GM12872 (cell line): Measurements from ENCODE around the gene SLC38A10.

Source experiments
- TF ChIP-seq, protein P1 (sequence below): IDR thresholded peaks from 3 replicates; pipeline ENCODE4 v1.5.1; 2011; ENCODE audit warnings: low read depth, mild to moderate bottlenecking, low read length, moderate library complexity; ENCODE audit not compliant: insufficient read depth

Gene SLC38A10

DNA sequence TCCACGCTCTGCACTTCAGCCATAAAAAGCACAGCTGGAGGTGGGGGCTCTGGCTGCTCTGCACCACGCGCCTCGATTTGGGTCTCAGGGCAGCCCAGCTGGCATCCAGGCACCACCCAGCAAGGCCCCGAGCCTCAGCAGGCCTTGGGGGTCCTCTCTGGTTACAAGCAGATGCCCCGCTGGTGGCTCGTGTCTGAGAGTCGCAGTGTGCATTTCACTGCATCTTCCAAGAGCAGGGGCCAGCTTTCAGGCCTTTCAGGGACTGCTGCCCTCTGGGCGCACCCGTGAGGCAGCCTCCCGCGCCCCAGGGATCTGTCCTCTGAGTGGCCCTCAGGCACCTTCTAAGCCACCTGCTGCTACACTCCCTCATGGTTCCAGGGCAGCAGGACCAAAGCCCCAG is 30.5 kb downstream of the SLC38A10 start:
- TF ChIP-seq, protein P1, sequence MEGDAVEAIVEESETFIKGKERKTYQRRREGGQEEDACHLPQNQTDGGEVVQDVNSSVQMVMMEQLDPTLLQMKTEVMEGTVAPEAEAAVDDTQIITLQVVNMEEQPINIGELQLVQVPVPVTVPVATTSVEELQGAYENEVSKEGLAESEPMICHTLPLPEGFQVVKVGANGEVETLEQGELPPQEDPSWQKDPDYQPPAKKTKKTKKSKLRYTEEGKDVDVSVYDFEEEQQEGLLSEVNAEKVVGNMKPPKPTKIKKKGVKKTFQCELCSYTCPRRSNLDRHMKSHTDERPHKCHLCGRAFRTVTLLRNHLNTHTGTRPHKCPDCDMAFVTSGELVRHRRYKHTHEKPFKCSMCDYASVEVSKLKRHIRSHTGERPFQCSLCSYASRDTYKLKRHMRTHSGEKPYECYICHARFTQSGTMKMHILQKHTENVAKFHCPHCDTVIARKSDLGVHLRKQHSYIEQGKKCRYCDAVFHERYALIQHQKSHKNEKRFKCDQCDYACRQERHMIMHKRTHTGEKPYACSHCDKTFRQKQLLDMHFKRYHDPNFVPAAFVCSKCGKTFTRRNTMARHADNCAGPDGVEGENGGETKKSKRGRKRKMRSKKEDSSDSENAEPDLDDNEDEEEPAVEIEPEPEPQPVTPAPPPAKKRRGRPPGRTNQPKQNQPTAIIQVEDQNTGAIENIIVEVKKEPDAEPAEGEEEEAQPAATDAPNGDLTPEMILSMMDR: no peak

DNA sequence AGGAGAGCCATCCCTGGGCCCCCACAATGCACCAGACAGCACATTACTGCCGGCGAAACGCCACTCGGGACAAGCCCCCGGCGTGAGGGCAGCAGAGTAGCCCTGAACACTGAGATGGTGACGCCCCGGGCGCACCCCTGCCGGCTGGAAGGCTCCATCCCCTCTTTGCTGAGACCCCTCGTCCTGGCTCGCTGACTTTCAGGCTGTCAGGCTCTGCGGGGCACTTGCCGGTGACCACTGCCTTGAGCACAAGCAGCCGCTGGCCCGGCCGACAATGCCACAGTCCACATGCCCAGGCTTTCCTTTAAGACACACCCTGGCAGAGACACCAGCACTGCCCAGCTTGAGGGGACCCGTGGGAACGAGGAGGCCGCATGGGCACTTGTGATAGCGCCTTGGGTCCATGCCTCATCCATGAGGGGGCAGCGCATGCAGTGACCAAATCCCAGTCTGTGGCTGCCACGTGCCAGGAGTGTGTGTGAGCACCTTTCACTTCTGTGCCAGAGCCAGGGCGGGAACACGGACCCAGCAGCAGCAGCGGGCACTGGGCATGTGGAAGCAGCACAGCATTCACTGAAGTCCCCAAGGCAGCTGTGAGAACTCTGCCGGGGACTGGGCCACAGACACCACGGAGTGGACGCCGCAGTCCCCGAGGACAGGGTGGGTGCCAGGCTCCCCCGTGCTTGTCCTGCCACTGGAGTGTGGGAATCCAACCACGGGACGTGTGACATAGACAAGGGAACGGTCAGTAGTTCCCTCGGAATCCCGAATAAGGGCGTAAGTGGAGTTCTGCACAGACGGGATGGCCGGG is 31.5 kb downstream of the SLC38A10 start:
- TF ChIP-seq, protein P1: no peak

DNA sequence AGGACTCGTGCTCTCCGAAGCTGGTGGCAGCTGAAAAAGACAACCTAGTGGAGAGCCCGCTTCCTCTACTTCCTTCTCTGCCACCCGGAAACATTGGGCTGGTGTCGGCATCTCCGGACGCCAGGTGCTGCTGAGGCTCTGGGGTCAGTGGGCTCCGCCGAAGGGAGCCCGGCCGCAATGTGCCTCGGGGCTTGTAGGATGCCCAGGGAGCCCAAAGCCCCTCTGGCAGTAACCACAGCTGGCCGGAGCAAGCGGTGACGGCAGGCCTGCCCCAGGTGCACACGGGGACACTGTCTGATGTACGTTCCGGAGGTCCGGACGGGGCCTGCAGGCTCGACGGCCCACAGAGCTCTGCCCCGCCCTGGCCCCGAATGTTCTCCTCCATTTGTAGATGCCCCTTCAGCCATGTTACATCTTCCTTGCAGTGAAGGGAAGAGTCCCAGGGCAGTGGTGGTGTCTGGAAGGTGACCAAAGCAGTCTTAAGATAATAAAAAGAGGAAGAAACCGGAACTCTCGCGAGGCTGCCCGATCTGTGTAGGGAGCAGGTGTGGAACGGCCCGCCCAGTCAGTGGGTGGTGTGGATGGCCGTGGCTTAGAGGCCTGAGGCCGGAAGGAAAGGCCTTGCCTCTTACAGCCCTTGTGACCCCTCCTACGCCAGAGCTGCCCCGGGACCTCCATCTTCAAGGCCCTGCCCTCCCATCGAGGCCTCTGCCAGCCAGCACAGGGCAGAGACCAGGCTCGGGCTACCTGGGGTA is 33.3 kb downstream of the SLC38A10 start:
- TF ChIP-seq, protein P1: no peak

DNA sequence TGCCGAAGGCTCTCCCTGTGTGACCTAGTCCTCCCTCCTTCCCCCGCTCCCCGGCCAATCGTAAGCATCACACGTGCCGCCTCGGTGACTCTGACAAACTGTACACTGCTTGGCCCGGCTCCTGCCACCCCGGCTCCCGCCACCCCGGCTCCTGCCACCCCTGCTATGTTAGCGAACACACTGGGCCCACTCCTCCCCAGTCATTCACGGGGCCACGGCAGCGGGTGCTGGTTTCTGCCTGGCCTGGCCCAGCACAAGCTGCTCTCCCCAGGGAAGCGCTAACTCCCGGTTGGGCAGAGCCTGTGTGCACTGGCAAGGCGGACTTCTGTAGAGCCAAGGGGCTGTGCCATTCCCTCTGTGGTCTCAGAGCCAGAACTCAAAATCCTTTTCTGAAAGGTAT is 34.0 kb downstream of the SLC38A10 start:
- TF ChIP-seq, protein P1: no peak

DNA sequence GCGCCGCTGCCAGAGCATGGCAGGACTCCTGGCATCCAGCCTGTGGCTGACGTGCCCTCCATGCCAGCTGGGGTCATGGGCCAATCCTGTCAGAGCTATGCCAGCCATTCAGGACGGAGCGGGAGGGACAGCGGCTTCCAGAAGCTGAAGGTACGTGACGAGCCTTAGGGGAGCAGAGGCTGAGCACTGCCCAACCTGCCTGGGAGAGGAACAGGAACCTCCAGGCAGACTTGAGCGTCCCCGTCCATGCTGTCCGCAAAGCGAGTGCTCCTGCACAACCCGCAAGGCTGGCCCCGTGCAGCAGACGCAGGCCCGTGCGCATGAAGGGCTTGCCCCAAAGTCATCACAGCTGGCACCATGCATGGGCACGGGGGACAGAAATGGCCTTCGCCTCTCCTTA is 34.5 kb downstream of the SLC38A10 start:
- TF ChIP-seq, protein P1: no peak

DNA sequence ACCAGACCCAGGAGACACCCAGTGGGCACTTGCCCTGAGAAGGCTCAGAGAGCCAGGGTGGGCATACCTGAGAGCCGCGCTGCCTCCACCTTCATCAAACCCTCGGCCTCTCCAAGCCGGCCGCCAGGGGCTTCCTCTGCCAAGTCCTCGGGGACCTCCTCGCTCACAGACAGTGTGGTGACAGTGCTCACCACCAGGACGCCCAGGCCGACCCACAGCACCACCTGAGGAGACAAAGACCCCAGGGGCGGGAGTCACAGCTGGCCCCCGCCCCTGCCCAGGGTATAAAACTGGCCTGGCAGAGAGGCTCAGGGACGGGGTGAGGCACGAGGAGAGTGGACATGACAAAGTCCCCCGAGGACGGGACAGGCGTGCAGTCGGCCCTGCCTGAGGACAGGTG is 34.9 kb downstream of the SLC38A10 start:
- TF ChIP-seq, protein P1: no peak

DNA sequence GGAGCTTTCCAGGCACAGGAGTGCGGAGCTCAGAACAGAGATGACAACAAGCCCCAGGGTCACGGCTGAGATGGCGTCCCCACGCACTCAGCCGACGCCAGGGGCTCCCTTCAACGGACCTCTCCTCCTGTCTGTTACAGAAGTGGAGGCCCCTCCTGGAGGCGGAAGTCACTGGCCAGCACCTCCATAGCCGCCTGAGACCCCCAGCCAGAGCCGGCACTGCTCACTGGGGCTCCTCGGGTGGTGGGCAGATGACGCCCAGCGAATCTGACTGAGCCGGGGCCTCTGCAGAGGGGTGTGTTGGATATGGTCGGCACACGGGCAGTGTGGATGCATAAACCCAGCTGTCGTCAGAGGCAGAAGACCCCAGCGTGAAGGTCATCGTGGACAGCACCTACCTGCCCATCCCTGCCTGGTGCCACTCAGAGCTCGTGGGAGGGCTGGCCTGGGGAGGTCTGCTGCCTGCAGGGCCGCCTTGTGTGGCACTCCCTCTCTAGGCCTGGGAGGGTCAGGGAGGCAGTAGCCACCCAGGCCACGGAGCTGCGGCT is 36.0 kb downstream of the SLC38A10 start:
- TF ChIP-seq, protein P1: no peak
